GM12874 (cell line): Measurements from ENCODE around the gene NUP153.

Experiments
- TF ChIP-seq, protein P1 (sequence below): IDR thresholded peaks from 2 replicates; pipeline ENCODE4 v1.5.1; 2011; ENCODE audit warnings: low read depth, mild to moderate bottlenecking, control low read depth, low read length, moderate library complexity; ENCODE audit not compliant: insufficient read depth

The NUP153 gene

GRCh38 chr6:17716221-17716620 lies 9.5 kb upstream of the NUP153 start:
- TF ChIP-seq, protein P1, sequence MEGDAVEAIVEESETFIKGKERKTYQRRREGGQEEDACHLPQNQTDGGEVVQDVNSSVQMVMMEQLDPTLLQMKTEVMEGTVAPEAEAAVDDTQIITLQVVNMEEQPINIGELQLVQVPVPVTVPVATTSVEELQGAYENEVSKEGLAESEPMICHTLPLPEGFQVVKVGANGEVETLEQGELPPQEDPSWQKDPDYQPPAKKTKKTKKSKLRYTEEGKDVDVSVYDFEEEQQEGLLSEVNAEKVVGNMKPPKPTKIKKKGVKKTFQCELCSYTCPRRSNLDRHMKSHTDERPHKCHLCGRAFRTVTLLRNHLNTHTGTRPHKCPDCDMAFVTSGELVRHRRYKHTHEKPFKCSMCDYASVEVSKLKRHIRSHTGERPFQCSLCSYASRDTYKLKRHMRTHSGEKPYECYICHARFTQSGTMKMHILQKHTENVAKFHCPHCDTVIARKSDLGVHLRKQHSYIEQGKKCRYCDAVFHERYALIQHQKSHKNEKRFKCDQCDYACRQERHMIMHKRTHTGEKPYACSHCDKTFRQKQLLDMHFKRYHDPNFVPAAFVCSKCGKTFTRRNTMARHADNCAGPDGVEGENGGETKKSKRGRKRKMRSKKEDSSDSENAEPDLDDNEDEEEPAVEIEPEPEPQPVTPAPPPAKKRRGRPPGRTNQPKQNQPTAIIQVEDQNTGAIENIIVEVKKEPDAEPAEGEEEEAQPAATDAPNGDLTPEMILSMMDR: no peak

GRCh38 chr6:17714879-17715851 lies 8.4 kb upstream of the NUP153 start:
- TF ChIP-seq, protein P1: no peak

- TF ChIP-seq, protein P1: no peak
Observed at GRCh38 chr6:17714177-17714576, 7.5 kb upstream of the NUP153 start.

- TF ChIP-seq, protein P1: no peak
Observed at GRCh38 chr6:17712576-17712975, 5.9 kb upstream of the NUP153 start.

DNA sequence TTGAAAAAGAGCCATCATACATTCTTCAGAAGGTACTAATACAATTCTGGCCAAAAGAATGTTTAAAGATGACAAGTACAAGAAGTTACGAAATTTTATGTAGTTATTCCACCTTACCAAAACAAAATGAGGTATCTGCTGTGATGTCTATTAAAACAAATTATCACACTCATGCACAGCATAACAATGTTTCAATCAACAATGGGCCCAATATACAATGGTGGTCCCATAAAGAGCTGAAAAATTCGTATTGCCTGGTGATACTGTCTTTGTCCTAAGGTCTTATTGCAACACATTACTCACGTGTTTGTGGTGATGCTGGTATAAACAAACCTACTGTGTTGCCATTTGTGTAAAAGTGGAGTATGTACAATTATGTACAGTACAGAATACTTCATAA lies 3.6 kb upstream of the NUP153 start:
- TF ChIP-seq, protein P1: no peak

DNA sequence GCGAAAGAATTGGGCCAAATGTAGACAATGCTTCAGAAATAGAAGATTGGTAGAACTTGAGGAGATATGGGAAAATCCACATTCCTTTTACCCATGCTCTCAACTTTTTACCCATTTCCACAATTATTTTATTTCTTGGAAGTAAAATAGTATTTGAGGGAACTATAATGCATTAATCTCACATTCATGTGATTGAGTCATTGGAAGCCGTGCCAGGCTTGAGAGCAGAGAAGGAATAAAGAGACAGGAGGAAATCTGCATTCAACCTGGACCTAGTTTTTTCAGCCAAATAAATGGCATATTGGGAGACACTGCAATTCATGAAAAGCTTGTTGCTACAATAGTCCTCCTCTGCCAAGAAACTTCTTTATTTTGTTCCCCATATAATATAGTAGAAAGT lies 2.8 kb upstream of the NUP153 start:
- TF ChIP-seq, protein P1: no peak

DNA sequence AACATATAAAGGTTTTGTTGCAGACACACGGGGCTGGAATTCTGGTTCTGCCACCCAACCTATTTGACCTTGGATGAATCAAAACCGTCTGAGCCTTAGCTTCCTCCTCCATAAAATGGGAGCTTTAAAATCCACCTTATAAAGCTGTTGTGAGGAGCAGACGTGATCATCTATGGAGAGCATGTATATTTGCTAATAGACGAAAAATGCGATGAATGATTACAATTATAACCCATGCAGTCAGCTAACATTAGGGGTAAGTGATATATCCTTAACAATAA lies 586 bp upstream of the NUP153 start:
- TF ChIP-seq, protein P1: no peak
